Stimulated activated CD8-positive, alpha-beta memory T cell treated with anti-CD3 and anti-CD28 coated beads, Interleukin-7, amount 100 ng/mL, for 48 hours (primary cell): Measurements from ENCODE around the gene MICU1.
"Not testable (repeated sequence)": the region's sequence is repeated elsewhere in the genome, so short reads cannot be mapped to it uniquely, and the experiment has no call there.

Experiments used
- DNase-seq, 2 donors: peaks; one replicate each; pipeline ENCODE4 v3.0.0-alpha.2; 2020; ENCODE audit warnings: low read depth in 1 of 2; ENCODE audit errors: extremely low read depth in 1 of 2

The MICU1 gene

DNA sequence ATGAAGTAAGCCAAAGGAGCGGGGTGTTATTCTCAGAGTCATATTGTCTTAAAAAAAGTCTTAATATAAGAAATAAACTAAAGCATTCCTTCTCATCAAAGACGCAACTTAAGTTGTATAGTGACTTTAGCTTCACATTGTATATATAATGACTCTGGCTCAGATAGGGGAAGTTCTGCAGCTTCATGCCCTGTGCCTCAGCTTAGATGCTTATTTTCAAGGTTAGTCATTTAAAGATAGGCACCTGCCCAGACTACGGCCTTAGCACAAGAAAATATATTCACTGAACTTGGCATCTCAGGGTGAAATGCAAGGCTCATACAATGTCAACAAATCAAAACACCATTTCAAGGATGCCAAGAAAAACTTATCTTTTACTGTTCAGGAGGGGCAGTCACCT lies 218.4 kb downstream of the MICU1 start:
- no peak for DNase-seq

DNA sequence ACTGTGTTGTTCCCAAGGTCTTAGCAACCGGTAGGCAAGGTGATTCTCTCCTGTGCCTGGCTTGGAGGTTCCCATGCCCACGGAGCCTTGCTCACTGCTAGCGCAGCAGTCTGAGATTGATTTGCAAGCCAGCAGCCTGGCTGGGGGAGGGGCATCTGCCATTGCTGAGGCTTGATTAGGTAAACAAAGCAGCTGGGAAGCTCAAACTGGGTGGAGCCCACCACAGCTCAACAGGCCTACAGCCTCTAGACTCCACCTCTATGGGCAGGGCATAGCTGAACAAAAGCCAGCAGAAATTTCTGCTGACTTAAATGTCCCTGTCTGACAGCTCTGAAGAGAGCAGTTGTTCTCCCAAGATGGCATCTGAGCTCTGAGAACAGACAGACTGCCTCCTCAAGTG lies 230.3 kb downstream of the MICU1 start:
- DNase-seq: not testable (repeated sequence)

DNA sequence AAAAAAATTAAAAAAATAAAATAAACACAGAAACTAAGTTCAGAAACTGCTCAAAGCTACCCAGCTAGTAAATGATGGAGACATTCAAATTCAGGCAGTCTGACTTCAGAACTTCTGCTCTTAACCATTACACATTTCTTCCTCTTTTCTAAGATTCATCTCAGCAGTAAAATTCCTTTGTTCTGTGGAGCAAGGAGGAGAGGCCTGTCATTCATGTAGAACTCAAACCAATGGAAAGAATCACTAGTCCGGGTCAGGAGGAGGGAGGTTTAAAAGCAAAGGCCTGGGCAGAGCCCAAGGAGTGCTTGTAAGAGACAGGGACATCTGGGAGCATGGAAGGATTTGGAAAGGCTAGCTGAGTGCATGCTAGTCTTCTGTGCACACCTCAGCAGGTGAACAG lies 233.3 kb downstream of the MICU1 start:
- DNase-seq: no peak

DNA sequence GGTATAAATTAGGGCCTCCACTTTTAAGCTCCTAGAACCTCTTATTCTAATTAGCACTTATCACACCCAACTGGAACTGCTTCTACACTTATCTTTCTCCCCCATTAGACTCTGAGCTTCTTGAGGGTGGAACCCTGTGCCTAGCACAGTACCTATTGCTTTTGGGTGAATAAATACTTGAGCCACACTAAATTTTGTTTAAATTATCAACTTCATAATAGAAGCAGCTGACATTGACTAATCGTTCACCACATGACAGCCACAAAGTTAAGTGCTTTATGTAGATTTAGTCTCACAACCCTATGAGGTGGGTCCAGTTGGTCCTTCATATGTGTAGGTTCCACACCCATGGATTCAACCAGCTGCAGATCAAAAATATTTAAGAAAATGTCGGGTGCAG lies 235.1 kb downstream of the MICU1 start:
- no peak for DNase-seq

DNA sequence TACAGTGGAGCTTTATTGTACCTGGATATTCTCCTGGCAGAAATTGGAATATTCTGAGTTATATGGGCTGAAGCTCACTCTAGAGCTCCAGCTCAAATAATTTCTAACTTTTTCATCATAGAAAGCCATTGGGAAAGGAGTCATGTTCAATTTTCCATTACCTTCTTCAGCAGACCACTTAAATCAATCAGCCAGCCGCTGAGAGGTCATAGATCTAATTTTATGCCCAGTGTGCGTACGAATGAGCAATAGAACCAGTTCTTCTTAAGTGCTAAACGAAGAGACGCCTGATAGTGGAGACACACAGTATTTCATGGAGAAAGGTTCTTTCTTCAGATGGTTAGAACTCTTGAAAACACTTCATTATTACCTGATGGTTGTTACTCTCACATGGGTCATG lies 236.2 kb downstream of the MICU1 start:
- DNase-seq: no peak

DNA sequence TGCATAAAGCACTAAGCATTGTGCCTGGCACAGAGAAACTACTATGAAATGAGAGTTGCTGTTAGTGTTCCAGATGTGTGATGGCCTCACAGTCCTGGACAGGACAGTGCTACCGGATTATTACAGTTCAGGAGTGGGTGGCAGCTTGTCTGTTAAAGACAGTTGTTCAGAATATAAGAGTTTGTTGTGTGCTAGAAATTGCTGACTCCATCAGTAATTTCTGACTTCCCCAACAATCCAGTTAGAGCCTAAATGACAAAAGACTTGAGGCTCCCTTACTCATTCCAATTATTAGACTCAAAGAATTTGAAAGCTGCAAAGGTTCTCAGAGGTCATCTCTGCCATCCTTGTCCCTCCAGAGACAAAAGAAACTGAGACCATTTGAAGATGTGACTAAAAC lies 236.9 kb downstream of the MICU1 start:
- no peak for DNase-seq

DNA sequence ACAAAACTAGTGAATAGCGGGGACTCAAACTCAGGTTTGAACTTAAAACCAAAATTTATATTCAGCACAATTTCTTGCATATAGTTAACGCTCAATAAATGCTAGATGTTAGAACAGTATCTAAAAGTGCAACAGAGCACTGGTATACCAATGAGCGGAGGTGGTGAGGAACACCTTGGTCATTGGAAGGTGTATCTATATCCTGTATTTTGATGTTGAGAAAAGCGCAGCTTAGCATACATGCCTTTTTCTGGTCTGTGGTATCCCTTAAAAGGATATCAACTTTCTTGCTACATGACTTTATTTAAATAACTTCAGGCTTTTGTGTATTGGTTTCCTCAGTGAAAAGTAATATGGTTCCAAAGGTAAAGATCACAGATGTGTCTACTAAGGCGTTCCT lies 237.8 kb downstream of the MICU1 start:
- no peak for DNase-seq

DNA sequence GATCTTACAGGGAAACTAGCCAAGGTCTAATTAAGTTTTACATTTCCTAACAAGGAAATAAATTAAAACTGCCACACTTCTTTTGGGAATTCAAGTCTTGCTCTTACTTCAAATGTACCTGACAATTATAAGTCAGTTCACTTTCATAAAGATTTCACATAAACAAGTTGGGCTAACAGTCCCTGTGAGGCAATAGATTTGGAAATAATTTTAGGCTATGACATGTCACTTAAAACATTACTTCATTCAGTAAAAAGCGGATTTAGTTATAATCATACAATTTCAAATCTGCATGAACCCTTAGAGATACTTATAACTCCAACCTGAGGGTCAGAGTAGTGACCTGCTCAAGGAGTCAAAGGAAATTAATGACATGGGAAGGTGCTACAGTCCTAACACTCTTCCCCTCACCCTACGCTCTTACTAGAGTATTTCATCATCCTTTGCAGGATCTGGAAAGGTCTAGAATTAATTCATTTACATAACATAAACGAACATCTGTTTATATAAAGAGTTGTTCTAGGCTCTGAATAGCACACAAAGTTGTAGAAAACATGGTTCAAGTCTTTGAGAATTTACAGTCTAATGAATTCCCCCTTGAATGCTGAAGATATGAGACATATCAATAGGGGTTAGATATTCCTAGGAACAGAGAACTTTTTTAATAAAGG lies 238.8 kb downstream of the MICU1 start:
- no peak for DNase-seq

DNA sequence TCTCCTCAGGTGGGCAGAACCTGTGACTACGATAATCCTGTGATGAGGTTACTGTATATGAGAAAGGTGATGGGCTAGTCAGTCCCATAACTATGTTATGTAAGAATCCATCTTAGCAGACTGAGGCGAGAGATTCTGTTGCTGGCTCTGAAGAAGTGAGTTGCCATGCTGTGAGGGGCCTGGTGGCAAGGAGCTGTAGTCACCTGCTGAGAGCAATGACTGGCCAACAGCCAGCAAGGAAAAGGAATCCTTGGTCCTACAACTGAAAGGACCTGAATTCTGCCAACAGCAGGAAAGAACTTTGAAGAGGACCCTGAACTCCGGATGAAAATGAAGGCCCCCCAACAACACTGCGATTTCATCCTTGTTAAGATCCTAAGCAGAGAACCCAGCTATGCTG lies 240.2 kb downstream of the MICU1 start:
- no peak for DNase-seq

DNA sequence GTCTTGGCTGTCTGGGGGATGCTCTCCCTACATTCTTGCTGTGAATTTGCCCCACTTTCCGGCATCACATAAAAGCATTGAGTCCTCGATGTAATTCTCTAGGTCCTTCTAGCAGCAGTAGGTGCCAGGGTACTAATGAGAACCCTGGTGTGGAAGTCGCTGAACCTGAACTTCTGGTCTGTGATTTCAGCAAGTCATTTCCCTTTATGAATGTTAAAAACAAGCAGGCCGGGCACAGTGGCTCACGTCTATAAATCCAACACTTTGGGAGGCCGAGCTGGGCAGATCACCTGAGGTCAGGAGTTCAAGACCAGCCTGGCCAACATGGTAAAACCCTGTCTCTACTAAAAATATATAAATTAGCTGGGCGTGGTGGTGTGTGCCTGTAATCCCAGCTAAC lies 240.9 kb downstream of the MICU1 start:
- not testable (repeated sequence) for DNase-seq

DNA sequence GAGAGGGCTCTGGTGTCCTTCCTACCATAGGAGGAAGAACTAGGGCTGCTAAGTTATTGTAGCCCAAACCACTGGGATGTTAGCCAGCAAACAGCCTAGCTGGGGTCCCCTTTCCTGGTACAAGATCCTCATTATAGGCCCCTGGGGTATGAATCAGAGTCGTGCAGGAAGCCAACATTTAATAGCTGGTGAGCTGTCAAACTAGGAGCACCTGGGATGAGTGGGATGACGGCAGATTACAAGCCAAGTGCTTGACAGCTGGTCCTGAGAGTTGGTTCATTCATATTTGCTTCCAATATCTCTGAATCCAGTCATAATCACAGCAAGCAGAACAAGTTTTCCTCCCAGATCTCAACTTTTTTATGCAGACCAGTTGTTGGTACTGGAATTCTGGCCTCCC lies 246.1 kb downstream of the MICU1 start:
- no peak for DNase-seq

DNA sequence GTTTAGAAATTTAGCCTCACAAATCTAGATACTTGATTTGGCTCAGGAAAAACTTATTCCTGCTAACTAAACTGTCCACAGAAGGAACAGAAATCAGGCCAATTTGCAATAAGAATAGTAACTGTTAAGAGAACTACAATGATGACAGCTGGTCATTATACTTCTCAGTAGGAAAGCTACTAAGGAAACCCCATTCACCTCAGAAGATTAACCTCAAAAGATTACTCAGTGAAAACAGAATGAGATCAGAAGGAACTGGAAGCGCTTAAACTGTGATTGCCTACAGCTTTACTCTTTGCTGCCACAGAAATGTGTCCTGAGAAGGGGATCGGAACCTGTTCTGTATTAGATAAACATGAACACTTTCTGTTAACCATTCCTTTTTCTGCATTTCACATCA lies 246.8 kb downstream of the MICU1 start:
- no peak for DNase-seq

DNA sequence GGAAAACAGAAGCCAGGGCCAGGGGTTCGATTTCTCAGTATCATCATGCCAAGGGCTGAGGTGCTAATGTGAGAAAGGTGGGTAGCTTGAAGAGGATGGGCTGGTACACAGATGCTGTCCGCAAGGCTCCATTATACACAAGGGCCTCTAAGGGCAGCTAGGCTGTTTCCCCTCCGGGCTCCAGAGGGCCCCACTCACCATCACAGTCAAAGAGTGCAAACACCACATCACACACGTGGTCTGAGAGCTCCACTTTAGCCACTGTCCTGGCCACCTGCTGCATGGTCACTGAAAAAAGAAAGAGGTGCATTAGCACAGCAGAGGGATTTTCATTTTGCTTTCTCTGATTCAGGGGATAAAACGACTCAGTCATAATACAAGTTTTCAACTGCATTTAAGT lies 250.3 kb downstream of the MICU1 start:
- no peak for DNase-seq

DNA sequence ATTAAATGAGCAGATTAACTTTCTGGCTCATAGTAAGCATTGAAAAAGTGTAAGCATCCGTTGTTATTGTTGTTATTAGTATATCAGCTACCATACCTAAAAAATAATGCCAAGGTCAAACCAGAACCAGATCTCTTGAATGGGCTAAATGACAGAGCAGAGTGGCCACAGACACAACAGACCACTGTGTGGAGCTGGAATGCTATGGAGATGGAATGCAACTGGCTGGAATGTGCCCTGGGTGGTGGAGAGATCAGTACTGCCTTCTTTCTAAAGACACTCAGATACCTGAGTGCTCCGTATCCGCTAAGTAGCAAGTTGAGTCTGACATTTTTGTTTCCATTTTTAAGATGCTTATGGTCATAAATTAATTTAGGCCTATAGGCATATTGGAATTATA lies 250.7 kb downstream of the MICU1 start:
- no peak for DNase-seq

DNA sequence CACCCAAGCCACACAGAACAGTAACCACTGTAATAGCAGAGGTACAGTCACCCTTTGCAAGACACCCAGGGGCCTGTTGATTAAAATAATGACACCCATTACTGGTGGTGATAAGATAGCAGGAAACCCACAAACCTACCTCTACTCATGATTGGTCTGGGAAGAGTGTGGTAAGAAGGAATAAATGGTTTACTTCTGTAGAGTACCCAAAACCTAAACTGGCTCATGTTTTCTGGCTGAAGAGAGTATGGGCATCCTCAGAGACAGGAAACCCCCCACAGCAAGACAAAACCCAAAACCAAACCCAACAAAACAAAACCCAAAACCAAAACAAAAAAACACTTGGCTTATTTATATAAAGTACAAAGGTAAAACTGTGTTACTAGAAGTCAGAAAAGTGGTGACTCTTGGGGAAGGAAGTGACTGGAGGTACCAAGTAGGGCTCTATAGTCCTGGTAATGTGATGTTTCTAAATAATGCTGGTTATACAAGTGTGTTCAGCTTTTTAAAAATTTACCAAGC lies 255.6 kb downstream of the MICU1 start:
- peak in 1 of 2 donors; percentile 10 for DNase-seq

DNA sequence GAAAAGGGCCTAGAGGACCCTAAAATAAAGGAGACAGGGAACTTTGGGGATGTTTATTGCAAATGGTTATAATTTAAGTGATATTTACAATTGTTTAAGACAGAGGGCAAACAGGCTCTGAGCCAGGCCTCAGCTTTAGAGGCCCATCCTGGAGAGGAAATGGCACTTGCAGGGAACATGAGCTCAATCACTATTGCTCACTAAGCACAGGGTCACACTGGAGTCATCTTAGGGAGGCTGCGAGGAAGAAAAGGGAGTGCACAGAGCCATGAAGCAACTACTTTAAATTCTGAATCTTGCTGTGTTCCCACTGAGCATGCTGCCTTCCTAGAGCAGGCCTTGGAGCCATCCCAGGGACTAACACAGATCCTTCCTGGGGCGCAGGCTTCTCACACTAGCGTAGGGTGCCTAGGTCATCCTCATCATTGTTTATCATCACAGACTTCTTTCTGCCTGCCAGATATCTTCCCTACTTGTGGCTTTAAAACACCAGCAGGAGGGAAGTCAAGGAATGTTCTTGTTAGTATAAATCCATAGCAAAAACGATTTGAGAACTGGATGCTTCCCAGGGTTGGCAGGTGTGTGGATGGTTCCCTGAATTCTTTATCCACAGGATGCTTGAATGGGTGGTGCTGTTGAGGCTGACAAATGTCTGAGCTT lies 258.4 kb downstream of the MICU1 start:
- no peak for DNase-seq

DNA sequence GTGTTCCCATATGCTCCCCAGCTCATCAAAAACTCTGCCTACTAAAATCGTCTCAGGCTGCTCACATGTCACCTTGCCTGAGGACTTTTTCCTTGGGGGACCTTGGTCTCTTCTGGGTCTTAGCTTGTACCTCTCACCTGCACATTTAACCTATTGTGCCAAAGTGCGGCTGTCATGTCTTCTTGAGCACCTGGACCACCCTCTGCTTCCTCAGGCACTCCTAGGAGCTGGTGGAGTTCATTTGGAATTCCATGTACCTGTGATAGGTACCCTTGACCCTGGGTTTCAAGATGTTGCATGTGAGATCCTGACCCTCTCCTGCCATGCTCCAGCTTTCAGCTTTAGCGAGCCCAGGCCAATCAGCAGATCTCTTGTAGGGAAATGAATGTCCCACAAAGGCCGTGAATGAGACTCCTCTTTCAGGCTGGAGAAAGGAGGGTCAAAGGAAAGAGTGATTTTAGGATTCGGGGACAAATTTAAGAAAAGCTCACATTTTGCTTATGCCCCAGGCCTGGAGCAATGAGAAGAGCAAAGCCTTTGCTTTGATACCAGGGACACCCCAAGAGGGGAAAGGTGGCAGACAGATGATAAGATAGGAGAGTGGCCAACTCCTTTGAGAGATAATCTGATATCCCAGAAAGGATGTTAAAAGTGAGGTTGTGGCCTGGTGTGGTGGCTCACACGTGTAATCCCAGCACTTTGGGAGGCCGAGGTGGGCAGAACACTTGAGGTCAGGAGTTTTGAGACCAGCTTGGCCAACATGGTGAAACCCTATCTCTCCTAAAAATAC lies 260.6 kb downstream of the MICU1 start:
- no peak for DNase-seq

DNA sequence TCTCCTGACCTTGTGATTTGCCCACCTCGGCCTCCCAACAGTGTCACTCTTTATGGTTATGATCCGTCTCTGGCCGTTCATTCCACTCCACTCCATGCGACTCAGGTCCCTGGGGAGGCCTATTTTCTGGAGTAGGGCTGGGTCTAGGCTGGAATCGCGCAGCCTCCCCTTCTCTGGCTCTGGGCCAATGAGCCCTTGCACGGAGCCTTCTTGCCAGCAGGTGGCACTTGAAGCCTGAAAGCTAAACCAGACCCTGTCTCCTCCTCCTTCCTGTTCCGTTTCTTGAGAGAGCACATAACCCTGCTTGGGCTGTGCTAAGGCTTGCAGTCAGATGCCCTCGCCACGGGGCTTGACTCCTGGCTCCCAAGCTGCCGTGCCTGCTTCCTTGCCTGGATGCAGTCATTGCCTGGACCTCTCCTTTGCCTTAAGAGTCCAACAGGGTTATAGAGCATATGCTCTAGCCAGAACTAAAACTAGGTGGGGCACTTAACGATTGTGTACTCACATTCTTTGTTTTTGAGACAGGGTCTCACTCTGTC lies 261.6 kb downstream of the MICU1 start:
- DNase-seq: peak; percentile 49 to 67

DNA sequence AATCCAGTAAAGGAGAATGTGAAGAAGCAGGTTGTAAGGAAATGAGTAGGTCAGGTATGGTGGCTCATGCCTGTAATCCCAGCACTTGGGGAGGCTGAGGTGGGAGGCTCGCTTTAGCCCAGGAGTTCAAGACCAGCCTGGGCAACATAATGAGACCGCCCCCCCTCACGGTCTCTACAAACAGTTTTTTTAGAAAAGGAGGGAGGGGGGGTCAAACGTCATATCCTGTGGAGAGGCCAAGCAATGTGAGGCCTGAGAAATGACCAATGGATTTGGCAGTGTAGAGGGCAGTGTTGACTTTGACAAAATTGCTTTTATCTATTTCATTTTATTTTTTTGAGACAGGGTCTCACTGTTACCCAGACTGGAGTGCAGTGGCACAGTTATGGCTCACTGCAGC lies 268.9 kb downstream of the MICU1 start:
- no peak for DNase-seq

DNA sequence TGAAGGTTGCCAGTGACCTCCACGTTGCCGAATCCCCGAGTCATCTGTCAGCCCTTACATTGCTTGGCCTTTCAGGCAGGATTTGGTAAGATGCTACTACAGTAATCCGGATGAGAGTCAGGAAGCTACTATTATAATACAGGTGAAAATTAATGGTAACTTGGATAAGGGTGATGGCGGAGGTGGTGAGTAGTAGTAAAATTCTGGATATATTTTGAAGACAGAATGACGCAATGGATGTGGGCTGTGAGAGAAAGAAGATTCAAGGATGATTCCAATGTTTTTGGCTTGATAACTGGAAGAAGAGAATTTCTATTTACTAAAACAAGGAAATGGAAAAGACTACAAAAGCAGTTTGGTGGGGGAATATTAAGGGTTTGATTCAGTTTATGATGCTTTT lies 269.8 kb downstream of the MICU1 start:
- DNase-seq: no peak

DNA sequence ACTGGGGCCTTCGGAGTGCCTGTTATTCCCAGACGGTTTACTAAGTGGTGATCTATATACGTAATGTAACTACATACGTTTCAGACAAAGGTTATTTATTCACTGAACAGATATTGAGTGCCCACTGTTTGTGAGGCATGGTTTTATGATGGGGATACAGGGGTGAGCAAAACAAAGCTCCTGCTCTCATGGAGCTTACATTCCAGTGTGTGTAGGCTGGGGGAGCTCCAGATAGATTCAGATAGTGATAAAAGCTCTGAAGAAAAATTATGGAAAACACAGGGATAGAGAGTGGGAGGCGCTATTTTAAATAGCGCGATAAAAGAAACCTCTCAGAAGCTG lies 270.7 kb downstream of the MICU1 start:
- DNase-seq: no peak
